Brain microvascular endothelial cell (primary cell): Measurements from ENCODE around the gene KLHL21.

Experiments
- DNase-seq: peaks from one replicate; pipeline ENCODE4 v3.0.0-alpha.2; 2020
- H3K27ac ChIP-seq: fragments of 250-450 bp; sonication (Bioruptor Pico); 2 replicates; pipeline ENCODE4 v1.5.1; 2020; ENCODE audit warnings: mild to moderate bottlenecking, moderate library complexity
- H3K27me3 ChIP-seq: fragments of 250-450 bp; sonication (Bioruptor Pico); replicated peaks from 2 replicates; pipeline ENCODE4 v1.5.1; 2020; ENCODE audit warnings: mild to moderate bottlenecking
- H3K36me3 ChIP-seq: fragments of 250-450 bp; sonication (Bioruptor Pico); replicated peaks from 2 replicates; pipeline ENCODE4 v1.5.1; 2020; ENCODE audit warnings: mild to moderate bottlenecking
- H3K4me3 ChIP-seq: 2 replicates; pipeline ENCODE4 v1.5.1; 2011; ENCODE audit warnings: low read depth, mild to moderate bottlenecking, control low read depth, low read length, moderate library complexity
- in situ Hi-C: cut with HindIII; loops from 2 replicates; pipeline ENCODE4 v1.10.0; 2017; ENCODE audit warnings: low sequenced_read_pairs, low pct_ligation_motif_present
- TF ChIP-seq, protein P1 (sequence below): IDR thresholded peaks from 2 replicates; pipeline ENCODE4 v1.5.1; 2011; ENCODE audit warnings: low read depth, mild to moderate bottlenecking, moderate library complexity, low read length, control low read depth, inconsistent platforms; ENCODE audit errors: missing control alignments

The KLHL21 gene

GRCh38 chr1:6557597-6557996 lies 45.1 kb downstream of the KLHL21 start:
- TF ChIP-seq, protein P1, sequence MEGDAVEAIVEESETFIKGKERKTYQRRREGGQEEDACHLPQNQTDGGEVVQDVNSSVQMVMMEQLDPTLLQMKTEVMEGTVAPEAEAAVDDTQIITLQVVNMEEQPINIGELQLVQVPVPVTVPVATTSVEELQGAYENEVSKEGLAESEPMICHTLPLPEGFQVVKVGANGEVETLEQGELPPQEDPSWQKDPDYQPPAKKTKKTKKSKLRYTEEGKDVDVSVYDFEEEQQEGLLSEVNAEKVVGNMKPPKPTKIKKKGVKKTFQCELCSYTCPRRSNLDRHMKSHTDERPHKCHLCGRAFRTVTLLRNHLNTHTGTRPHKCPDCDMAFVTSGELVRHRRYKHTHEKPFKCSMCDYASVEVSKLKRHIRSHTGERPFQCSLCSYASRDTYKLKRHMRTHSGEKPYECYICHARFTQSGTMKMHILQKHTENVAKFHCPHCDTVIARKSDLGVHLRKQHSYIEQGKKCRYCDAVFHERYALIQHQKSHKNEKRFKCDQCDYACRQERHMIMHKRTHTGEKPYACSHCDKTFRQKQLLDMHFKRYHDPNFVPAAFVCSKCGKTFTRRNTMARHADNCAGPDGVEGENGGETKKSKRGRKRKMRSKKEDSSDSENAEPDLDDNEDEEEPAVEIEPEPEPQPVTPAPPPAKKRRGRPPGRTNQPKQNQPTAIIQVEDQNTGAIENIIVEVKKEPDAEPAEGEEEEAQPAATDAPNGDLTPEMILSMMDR, result no peak
- no peak overlapping the region for H3K4me3 ChIP-seq
- DNase-seq, result no peak
- no peak overlapping the region for H3K27ac ChIP-seq
- in situ Hi-C loops, result no loop called here
- H3K36me3 ChIP-seq, result no peaks in the 10 kb centered on the region
- H3K27me3 ChIP-seq, result no peaks in the 10 kb centered on the region

- peak within 1 kb of the TSS; percentile 92 for H3K4me3 ChIP-seq
- in situ Hi-C loops, result no loop called here
- TF ChIP-seq, protein P1, result no peak
- H3K27me3 ChIP-seq, result no peaks in the 10 kb centered on the region
- H3K27ac ChIP-seq, result peak within 1 kb of the TSS; percentile 62
- no peak for DNase-seq
- no peaks in the 10 kb centered on the region for H3K36me3 ChIP-seq
These were observed 47.5 kb downstream of the KLHL21 start, which contains the start of gene TAS1R1 for GRCh38 chr1:6554907-6555778. TSS of gene TAS1R1 (plus strand) at chr1:6555307. CDS start at chr1:6555374, 67 bp downstream.

DNA sequence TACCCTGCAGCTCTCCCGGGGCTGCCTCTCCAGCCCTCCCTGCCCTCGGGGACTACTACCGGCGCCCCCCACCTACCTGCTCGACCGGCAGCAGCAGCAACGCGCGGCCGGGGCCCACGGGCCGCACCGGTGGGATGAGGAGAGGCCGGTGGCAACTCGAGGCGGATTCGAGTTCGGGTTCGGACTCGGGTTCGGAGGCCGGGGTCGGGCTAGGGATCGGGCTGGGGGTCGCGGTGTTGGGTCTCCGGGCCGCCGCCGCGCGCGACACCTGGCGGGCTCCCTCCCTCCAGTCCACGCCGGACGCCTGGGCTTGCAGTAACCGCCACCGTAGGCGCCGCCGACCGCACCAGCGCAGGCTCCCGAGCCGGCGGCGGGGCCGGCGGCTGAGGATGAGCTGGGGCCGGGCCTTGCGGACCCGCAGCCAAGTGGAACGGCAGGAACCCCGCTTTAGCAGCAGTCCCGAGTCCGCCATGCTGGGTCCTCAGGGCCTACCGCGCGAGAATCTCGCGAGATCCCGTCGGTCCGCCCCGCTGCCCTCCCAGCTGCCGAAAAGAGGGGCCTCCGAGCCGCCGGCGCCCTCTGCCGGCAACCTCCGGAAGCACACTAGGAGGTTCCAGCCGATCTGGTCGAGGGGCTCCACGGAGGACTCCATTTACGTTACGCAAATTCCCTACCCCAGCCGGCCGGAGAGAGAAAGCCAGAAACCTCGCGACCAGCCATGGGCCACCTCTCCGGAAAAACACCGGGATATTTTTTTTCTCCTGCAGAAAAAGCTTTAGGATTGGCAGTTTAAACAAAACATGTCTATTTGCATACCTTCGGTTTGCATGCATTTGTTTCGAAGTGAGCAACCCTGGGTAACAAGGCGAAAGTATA lies 48.4 kb downstream of the KLHL21 start, which contains the start of gene NOL9:
NOL9 (minus strand) TSS at position 483 of the 876 bp plus-strand sequence; CDS start at position 472, 11 bp downstream.
- Histone ChIP-seq H3K4me3 (peak within 1 kb of the TSS; percentile 92), H3K27ac (peak within 1 kb of the TSS; percentile 62), H3K36me3 (peaks cover 6% of the 10 kb centered on the region), H3K27me3 (no peaks in the 10 kb centered on the region)
- DNase-seq, result peak; percentile 89
- TF ChIP-seq, protein P1, result peak; percentile 96
- in situ Hi-C loops, result no loop called here

DNA sequence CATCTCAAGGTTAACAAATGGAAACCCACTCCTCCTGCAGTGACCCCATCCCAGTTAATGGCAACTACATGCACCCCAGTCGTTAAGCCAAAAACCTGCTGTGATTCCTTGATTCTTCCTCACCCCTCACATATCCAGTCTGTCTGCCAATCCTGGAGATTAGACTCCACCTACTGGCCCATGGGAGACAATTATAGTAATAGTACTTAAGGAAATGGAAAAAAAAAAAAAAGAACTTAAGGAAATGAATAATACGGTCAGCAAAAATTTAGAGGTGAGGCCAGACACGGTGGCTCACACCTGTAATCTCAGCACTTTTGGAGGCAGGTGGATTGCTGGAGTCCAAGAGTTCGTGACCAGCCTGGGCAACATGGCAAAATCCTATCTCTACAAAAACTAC lies 55.4 kb downstream of the KLHL21 start:
- Histone ChIP-seq H3K27ac (no peak overlapping the region), H3K4me3 (no peak overlapping the region), H3K27me3 (no peaks in the 10 kb centered on the region), H3K36me3 (peaks cover 33% of the 10 kb centered on the region)
- DNase-seq, result peak; percentile 27
- TF ChIP-seq, protein P1, result peak; percentile 46
- in situ Hi-C loops, result no loop called here

DNA sequence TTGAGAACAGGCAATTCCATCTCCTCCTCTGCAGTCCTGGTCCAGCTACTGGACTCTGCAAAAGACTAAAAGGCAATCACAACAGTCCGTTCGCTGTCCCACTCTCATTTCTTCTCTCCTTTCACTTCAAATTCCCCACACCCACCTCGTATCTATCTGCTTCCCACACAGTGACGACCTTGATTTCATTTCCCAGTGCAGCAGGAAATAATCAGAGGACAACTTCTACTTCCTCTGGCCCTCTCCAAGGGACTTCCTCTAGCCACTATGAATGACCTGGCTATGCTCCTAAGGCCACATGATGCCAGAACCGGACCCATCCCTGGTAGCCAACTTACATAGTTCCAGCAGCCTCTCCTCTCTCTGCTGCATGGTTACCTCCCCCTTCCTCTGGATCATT lies 56.3 kb downstream of the KLHL21 start:
- no peak overlapping the region for H3K27ac ChIP-seq
- in situ Hi-C loops, result no loop called here
- TF ChIP-seq, protein P1, result no peak
- H3K36me3 ChIP-seq, result peaks cover 34% of the 10 kb centered on the region
- no peak overlapping the region for H3K4me3 ChIP-seq
- H3K27me3 ChIP-seq, result no peaks in the 10 kb centered on the region
- DNase-seq, result no peak
